ENCODE data around the gene NR3C2.

- TF ChIP-seq POLR2A (IDR thresholded peaks at IDR 0.05): no peak
- TF ChIP-seq, protein P1, sequence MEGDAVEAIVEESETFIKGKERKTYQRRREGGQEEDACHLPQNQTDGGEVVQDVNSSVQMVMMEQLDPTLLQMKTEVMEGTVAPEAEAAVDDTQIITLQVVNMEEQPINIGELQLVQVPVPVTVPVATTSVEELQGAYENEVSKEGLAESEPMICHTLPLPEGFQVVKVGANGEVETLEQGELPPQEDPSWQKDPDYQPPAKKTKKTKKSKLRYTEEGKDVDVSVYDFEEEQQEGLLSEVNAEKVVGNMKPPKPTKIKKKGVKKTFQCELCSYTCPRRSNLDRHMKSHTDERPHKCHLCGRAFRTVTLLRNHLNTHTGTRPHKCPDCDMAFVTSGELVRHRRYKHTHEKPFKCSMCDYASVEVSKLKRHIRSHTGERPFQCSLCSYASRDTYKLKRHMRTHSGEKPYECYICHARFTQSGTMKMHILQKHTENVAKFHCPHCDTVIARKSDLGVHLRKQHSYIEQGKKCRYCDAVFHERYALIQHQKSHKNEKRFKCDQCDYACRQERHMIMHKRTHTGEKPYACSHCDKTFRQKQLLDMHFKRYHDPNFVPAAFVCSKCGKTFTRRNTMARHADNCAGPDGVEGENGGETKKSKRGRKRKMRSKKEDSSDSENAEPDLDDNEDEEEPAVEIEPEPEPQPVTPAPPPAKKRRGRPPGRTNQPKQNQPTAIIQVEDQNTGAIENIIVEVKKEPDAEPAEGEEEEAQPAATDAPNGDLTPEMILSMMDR (IDR thresholded peaks at IDR 0.05): no peak
- no peak for TF ChIP-seq POLR2AphosphoS5 (IDR thresholded peaks at IDR 0.05)
Observed at GRCh38 chr4:148240241-148240640, 202.0 kb downstream of the NR3C2 start.

Measured in stomach (tissue), 4 donors.